ENCODE results near the gene IVNS1ABP. TPM values are rescaled to one million over a fixed set of nuclear protein-coding genes. Genes with fewer than 3 reads are reported as not detected.

IVNS1ABP gene
- total RNA-seq, 1 donor from 2014 or later = 167 TPM

- no peak for DNase-seq (ENCODE audit: low spot score in 2 of 2, unreplicated experiment in 2 of 2)
- TF ChIP-seq, protein P1, sequence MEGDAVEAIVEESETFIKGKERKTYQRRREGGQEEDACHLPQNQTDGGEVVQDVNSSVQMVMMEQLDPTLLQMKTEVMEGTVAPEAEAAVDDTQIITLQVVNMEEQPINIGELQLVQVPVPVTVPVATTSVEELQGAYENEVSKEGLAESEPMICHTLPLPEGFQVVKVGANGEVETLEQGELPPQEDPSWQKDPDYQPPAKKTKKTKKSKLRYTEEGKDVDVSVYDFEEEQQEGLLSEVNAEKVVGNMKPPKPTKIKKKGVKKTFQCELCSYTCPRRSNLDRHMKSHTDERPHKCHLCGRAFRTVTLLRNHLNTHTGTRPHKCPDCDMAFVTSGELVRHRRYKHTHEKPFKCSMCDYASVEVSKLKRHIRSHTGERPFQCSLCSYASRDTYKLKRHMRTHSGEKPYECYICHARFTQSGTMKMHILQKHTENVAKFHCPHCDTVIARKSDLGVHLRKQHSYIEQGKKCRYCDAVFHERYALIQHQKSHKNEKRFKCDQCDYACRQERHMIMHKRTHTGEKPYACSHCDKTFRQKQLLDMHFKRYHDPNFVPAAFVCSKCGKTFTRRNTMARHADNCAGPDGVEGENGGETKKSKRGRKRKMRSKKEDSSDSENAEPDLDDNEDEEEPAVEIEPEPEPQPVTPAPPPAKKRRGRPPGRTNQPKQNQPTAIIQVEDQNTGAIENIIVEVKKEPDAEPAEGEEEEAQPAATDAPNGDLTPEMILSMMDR (IDR thresholded peaks at IDR 0.05; ENCODE audit: unreplicated experiment) = no peak
- Mint-ChIP-seq H3K36me3 (no peaks in the 10 kb centered on the region), H3K4me3 (no peak overlapping the region), H3K9me3 (peaks cover 6% of the 10 kb centered on the region), H3K27ac (no peak overlapping the region), H3K27me3 (ENCODE audit: low read depth) (no peaks in the 10 kb centered on the region), H3K4me1 (peaks cover 14% of the 10 kb centered on the region)
These were observed 38.9 kb upstream of the IVNS1ABP start for GRCh38 chr1:185355947-185356346.

- peaks cover 37% of the 10 kb centered on the region for H3K4me1 Mint-ChIP-seq
- H3K36me3 Mint-ChIP-seq = no peaks in the 10 kb centered on the region
- peak overlapping the region; percentile 14 for H3K27ac Mint-ChIP-seq
- no peak for DNase-seq (ENCODE audit: low spot score in 2 of 2, unreplicated experiment in 2 of 2)
- H3K4me3 Mint-ChIP-seq = no peak overlapping the region
- H3K27me3 Mint-ChIP-seq (ENCODE audit: low read depth) = no peaks in the 10 kb centered on the region
- TF ChIP-seq, protein P1 (IDR thresholded peaks at IDR 0.05; ENCODE audit: unreplicated experiment) = no peak
- no peaks in the 10 kb centered on the region for H3K9me3 Mint-ChIP-seq
These were observed 36.1 kb upstream of the IVNS1ABP start for GRCh38 chr1:185353124-185353523.

DNA sequence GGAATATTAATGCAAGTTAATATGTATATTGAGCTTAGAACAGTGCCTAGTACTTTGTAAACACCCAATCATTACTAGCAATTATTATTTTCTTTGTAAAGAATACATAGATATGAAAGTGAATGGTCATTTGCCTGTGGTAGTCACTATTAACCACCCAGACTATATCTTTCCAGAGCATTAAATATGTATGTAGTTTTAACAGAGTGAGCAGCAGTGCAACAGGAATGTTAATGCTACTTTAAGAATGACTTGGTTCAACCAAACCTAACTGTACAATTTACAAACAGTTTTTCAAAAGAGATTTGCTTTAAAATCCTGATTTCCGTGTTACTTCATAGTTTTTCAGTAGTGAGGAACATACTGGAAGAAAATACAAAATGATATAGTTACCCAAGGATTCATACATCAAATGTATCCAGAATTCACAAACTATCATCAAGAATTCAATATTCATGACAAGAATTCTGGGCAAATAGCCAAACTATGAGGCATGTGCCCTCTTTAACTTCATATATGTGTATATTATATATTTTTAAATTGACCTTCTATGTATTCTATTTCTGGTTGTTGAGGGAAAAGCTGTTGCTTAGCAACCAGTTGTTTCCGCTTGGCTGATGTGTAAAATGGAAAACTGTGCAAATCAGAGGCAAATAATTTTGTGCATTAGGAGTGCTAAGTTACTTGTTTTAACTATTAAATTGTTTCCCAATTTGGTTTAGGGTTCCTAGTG lies 34.9 kb upstream of the IVNS1ABP start:
- TF ChIP-seq, protein P1 (IDR thresholded peaks at IDR 0.05; ENCODE audit: unreplicated experiment) = no peak
- no peak overlapping the region for H3K4me3 Mint-ChIP-seq
- H3K4me1 Mint-ChIP-seq = peaks cover 39% of the 10 kb centered on the region
- no peaks in the 10 kb centered on the region for H3K36me3 Mint-ChIP-seq
- H3K9me3 Mint-ChIP-seq = no peaks in the 10 kb centered on the region
- H3K27ac Mint-ChIP-seq = peak overlapping the region; percentile 6
- H3K27me3 Mint-ChIP-seq (ENCODE audit: low read depth) = no peaks in the 10 kb centered on the region
- no peak for DNase-seq (ENCODE audit: low spot score in 2 of 2, unreplicated experiment in 2 of 2)

GRCh38 chr1:185350027-185350442 lies 33.0 kb upstream of the IVNS1ABP start:
- Mint-ChIP-seq H3K4me1 (peaks cover 49% of the 10 kb centered on the region), H3K27ac (peak overlapping the region; percentile 70), H3K36me3 (no peaks in the 10 kb centered on the region), H3K9me3 (no peaks in the 10 kb centered on the region), H3K4me3 (no peak overlapping the region), H3K27me3 (ENCODE audit: low read depth) (no peaks in the 10 kb centered on the region)
- no peak for DNase-seq (ENCODE audit: low spot score in 2 of 2, unreplicated experiment in 2 of 2)
- TF ChIP-seq, protein P1 (IDR thresholded peaks at IDR 0.05; ENCODE audit: unreplicated experiment) = no peak

DNA sequence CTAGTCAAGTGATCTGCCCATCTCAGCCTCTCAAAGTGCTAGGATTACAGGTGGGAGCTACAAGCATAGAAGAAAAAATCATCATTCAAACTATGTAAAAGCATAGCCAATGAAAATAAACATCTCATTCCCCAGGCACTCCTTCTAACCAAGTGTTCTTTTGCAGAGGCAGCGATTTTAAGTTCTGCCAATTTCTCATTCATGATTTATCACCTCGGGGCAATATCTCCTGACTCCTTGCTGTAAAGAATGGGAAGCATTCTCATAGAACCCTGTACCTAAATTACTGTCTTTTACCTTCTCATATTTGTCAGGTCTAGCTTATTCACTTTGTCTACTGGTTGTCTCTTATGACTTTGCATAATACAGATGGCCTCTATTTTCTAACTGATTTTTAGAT lies 32.5 kb upstream of the IVNS1ABP start:
- Mint-ChIP-seq H3K4me1 (peaks cover 52% of the 10 kb centered on the region), H3K27me3 (ENCODE audit: low read depth) (no peaks in the 10 kb centered on the region), H3K9me3 (no peaks in the 10 kb centered on the region), H3K27ac (peak overlapping the region; percentile 70), H3K4me3 (no peak overlapping the region), H3K36me3 (no peaks in the 10 kb centered on the region)
- TF ChIP-seq, protein P1 (IDR thresholded peaks at IDR 0.05; ENCODE audit: unreplicated experiment) = no peak
- DNase-seq (ENCODE audit: low spot score in 2 of 2, unreplicated experiment in 2 of 2) = no peak

Measured in mesothelial cell of epicardium (in vitro differentiated cells).